ENCODE results near the gene BLTP2.

Gene BLTP2

GRCh38 chr17:28620010-28620409 lies 24.9 kb downstream of the BLTP2 start:
- Histone ChIP-seq H3K9me2 (ENCODE audit: low read depth, low read length) (no peaks in the 10 kb centered on the region), H3K4me1 (ENCODE audit: insufficient read depth, low read length, severe bottlenecking) (no peaks in the 10 kb centered on the region), H3K27me3 (ENCODE audit: insufficient read depth, low read length) (no peaks in the 10 kb centered on the region), H3K27ac (ENCODE audit: low read depth, low read length, poor library complexity, severe bottlenecking) (no peak overlapping the region), H3K4me3 (ENCODE audit: low read depth, low read length, poor library complexity, severe bottlenecking) (no peak overlapping the region), H3K36me3 (ENCODE audit: insufficient read depth, low read length) (peaks cover 98% of the 10 kb centered on the region), H4K20me1 (ENCODE audit: insufficient read depth, low read length) (no peaks in the 10 kb centered on the region), H2AFZ (ENCODE audit: low read length) (no peak overlapping the region), H3K9me3 (ENCODE audit: low read length) (no peaks in the 10 kb centered on the region), H3K79me2 (ENCODE audit: insufficient read depth, low read length) (no peaks in the 10 kb centered on the region), H3K4me2 (ENCODE audit: low read length) (no peak overlapping the region), H3F3A (ENCODE audit: insufficient read depth, low read length) (no peaks in the 10 kb centered on the region), H3K9ac (ENCODE audit: low read length) (no peak overlapping the region)
- TF ChIP-seq EZH2 (IDR thresholded peaks at IDR 0.05; ENCODE audit: borderline replicate concordance, low read length): no peak
- TF ChIP-seq CTCF (IDR thresholded peaks at IDR 0.05; ENCODE audit: low read length): no peak

GRCh38 chr17:28618464-28618863 lies 26.5 kb downstream of the BLTP2 start:
- H3K36me3 ChIP-seq (ENCODE audit: insufficient read depth, low read length): peaks cover 97% of the 10 kb centered on the region
- H3K79me2 ChIP-seq (ENCODE audit: insufficient read depth, low read length): no peaks in the 10 kb centered on the region
- H3K27me3 ChIP-seq (ENCODE audit: insufficient read depth, low read length): no peaks in the 10 kb centered on the region
- H3K9me3 ChIP-seq (ENCODE audit: low read length): no peaks in the 10 kb centered on the region
- no peak overlapping the region for H3K4me2 ChIP-seq (ENCODE audit: low read length)
- no peak overlapping the region for H3K4me3 ChIP-seq (ENCODE audit: low read depth, low read length, poor library complexity, severe bottlenecking)
- H3K9ac ChIP-seq (ENCODE audit: low read length): no peak overlapping the region
- no peaks in the 10 kb centered on the region for H3F3A ChIP-seq (ENCODE audit: insufficient read depth, low read length)
- H3K27ac ChIP-seq (ENCODE audit: low read depth, low read length, poor library complexity, severe bottlenecking): no peak overlapping the region
- no peak overlapping the region for H2AFZ ChIP-seq (ENCODE audit: low read length)
- no peaks in the 10 kb centered on the region for H4K20me1 ChIP-seq (ENCODE audit: insufficient read depth, low read length)
- no peaks in the 10 kb centered on the region for H3K9me2 ChIP-seq (ENCODE audit: low read depth, low read length)
- TF ChIP-seq CTCF (IDR thresholded peaks at IDR 0.05; ENCODE audit: low read length): no peak
- TF ChIP-seq EZH2 (IDR thresholded peaks at IDR 0.05; ENCODE audit: borderline replicate concordance, low read length): no peak
- no peaks in the 10 kb centered on the region for H3K4me1 ChIP-seq (ENCODE audit: insufficient read depth, low read length, severe bottlenecking)

GRCh38 chr17:28616281-28616680 lies 28.7 kb downstream of the BLTP2 start:
- no peaks in the 10 kb centered on the region for H3K9me2 ChIP-seq (ENCODE audit: low read depth, low read length)
- H3K36me3 ChIP-seq (ENCODE audit: insufficient read depth, low read length): peaks cover 95% of the 10 kb centered on the region
- H3K4me2 ChIP-seq (ENCODE audit: low read length): no peak overlapping the region
- no peaks in the 10 kb centered on the region for H3K9me3 ChIP-seq (ENCODE audit: low read length)
- no peak overlapping the region for H2AFZ ChIP-seq (ENCODE audit: low read length)
- H3F3A ChIP-seq (ENCODE audit: insufficient read depth, low read length): no peaks in the 10 kb centered on the region
- no peak overlapping the region for H3K4me3 ChIP-seq (ENCODE audit: low read depth, low read length, poor library complexity, severe bottlenecking)
- H3K27me3 ChIP-seq (ENCODE audit: insufficient read depth, low read length): no peaks in the 10 kb centered on the region
- H3K4me1 ChIP-seq (ENCODE audit: insufficient read depth, low read length, severe bottlenecking): no peaks in the 10 kb centered on the region
- no peak overlapping the region for H3K27ac ChIP-seq (ENCODE audit: low read depth, low read length, poor library complexity, severe bottlenecking)
- H3K79me2 ChIP-seq (ENCODE audit: insufficient read depth, low read length): no peaks in the 10 kb centered on the region
- no peaks in the 10 kb centered on the region for H4K20me1 ChIP-seq (ENCODE audit: insufficient read depth, low read length)
- no peak overlapping the region for H3K9ac ChIP-seq (ENCODE audit: low read length)
- no peak for TF ChIP-seq CTCF (IDR thresholded peaks at IDR 0.05; ENCODE audit: low read length)
- no peak for TF ChIP-seq EZH2 (IDR thresholded peaks at IDR 0.05; ENCODE audit: borderline replicate concordance, low read length)
